Spleen (tissue), 11 donors: ENCODE results near the gene URAD. TPM values are rescaled to one million over a fixed set of nuclear protein-coding genes. Genes with fewer than 3 reads are reported as not detected.

Experiments
- DNase-seq: peaks from one replicate; pipeline ENCODE4 v3.0.0-alpha.2; 2020
- H3K27ac ChIP-seq, 8 donors: fragments of 200-600 bp; sonication (generic) in 7 of 8; 1 replicate in 4 of 8; 2 replicates in 4 of 8; pipeline versions ENCODE4 v1.5.0 to v1.8.0; 2016 to 2021; ENCODE audit warnings: inconsistent platforms in 4 of 8, mild to moderate bottlenecking in 4 of 8, moderate library complexity in 1 of 8
- H3K27me3 ChIP-seq, 7 donors: fragments of 200-600 bp; sonication (generic) in 6 of 7; replicated peaks in 1 of 7; 1 replicate in 4 of 7; 2 replicates in 3 of 7; pipeline versions ENCODE4 v1.5.0 to v1.8.0; 2016 to 2021; ENCODE audit warnings: inconsistent platforms in 3 of 7, mild to moderate bottlenecking in 1 of 7
- H3K36me3 ChIP-seq, 6 donors: fragments of 200-600 bp; sonication (generic) in 5 of 6; 1 replicate in 4 of 6; 2 replicates in 2 of 6; pipeline versions ENCODE4 v1.5.0 to v1.8.0; 2016 to 2021; ENCODE audit warnings: inconsistent platforms in 2 of 6
- H3K4me1 ChIP-seq, 6 donors: fragments of 200-600 bp; sonication (generic) in 5 of 6; 1 replicate in 3 of 6; 2 replicates in 3 of 6; pipeline versions ENCODE4 v1.5.0 to v1.8.0; 2016 to 2021; ENCODE audit warnings: inconsistent platforms in 3 of 6
- H3K4me3 ChIP-seq, 8 donors: fragments of 200-600 bp; sonication (generic) in 7 of 8; 1 replicate in 4 of 8; 2 replicates in 4 of 8; pipeline versions ENCODE4 v1.5.0 to v1.8.0; 2016 to 2021; ENCODE audit warnings: inconsistent platforms in 4 of 8, mild to moderate bottlenecking in 4 of 8, moderate library complexity in 2 of 8
- H3K9me3 ChIP-seq, 8 donors: fragments of 200-600 bp; sonication (generic) in 7 of 8; 1 replicate in 4 of 8; 2 replicates in 4 of 8; pipeline versions ENCODE4 v1.5.0 to v1.8.0; 2016 to 2021; ENCODE audit warnings: inconsistent platforms in 4 of 8
- POLR2A ChIP-seq, 3 donors: fragments of 450-650 bp; IDR thresholded peaks; one replicate each; pipeline ENCODE4 v1.5.1; 2017; ENCODE audit warnings: antibody characterized with exemption in 3 of 3, mild to moderate bottlenecking in 1 of 3
- POLR2AphosphoS5 ChIP-seq, 3 donors: sonication (generic); formaldehyde crosslinking; IDR thresholded peaks; one replicate each; pipeline ENCODE4 v1.5.1; 2017; ENCODE audit warnings: antibody characterized with exemption in 3 of 3
- WGBS, 5 donors: extraction: QIAGEN DNeasy Blood & Tissue Kit in 3 of 5; methylation state at CpG; one replicate each; pipeline versions ENCODE4 v1.1.5 to v1.1.7; 2013 to 2018; 5-methylcytosine and 5-hydroxymethylcytosine counted together
- intact Hi-C: fragments of 100-400 bp; cut with DNase I; formaldehyde crosslinking; loops from one replicate; pipeline ENCODE4 v1.15.0; 2023; ENCODE audit warnings: low total_unique reads
- polyA plus RNA-seq, 3 donors: library from polyadenylated mRNA; stranded (reverse); fragments of 200-250 nt; gene quantifications; one replicate each; pipeline ENCODE4 v1.2.1, GENCODE V29; 2013
- total RNA-seq, 7 donors: library from RNA; depleted of rRNA in 3 of 7; stranded (reverse); fragments of >200 nt in 3 of 7; fragmentation: NEBNext Ultra II Directional in 4 of 7; extraction: Animal tissue kit (Norgen Biotek cat#: 25700) in 4 of 7; gene quantifications; one replicate each; pipeline versions ENCODE4 v1.1.0 to v1.2.1, GENCODE V29; 2016 to 2021
- TF ChIP-seq, protein P1 (sequence below), 11 experiments: fragments of 200-600 bp in 7 of 11; fragments of 450-650 bp in 4 of 11; sonication (generic) in 4 of 11; IDR thresholded peaks in 8 of 11; conservative IDR thresholded peaks in 3 of 11; 1 replicate in 7 of 11; 2 replicates in 4 of 11; pipeline versions ENCODE4 v1.4.0 to v1.8.0; 2016 to 2021; ENCODE audit warnings: antibody characterized with exemption in 11 of 11, inconsistent platforms in 4 of 11, mild to moderate bottlenecking in 1 of 11
- donor health status: healthy with polysubstance abuse.
- donor health status: DM: no; HTN: no; CAD: no; lungs with moderate emphysema.
- donor health status: DM: no; HTN: no; CAD: no.
- donor health status: Bipolar disorder and iron deficiency.
- donor health status: healthy.
- donor health status: DM: no; HTN: no; CAD: no.
- donor health status: DM: yes; HTN: yes; CAD: no.

URAD gene
- total and polyA plus RNA-seq, 10 donors: 0.20 to 1.3 TPM; not detected in 8

DNA sequence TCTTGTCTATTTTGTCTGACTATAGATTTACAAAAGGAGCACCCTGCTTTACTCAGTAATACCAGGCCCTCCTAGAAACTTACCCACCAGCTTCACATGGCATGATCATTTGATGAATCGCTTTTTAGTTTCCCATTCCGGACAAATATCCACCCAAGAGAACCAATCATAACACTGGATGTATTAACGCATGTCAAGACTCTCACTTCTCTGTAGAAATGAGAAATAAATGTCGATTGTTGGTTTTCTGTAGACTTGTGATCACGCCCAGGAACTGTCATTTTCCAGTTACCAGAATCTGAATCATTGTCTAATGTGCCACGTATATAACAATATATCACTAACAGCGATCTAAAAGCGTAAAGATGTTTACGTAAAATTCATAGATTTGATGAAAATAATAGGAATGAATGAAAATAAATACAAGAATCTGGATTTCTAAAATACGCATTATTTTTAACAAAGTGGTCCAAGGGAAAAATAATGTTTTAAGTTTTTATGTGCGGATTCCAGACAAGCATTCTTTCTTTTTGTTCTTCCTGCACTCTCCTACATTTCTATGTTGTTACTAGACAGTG is 33.4 kb downstream of the URAD start:
- Histone ChIP-seq H3K27me3 (peaks cover 3 to 99% (median 77%) of the 10 kb centered on the region in 7 donors), H3K4me3 (peak overlapping the region in 1 of 8 donors; percentile 73), H3K4me1 (peaks cover 11 to 35% (median 25%) of the 10 kb centered on the region in 6 donors), H3K27ac (no peak overlapping the region), H3K9me3 (no peaks in the 10 kb centered on the region), H3K36me3 (no peaks in the 10 kb centered on the region)
- no peak for DNase-seq
- intact Hi-C loops: loop anchor here (5.0 to 10.0 kb wide), 2 partner anchors 88 to 120 kb away; no protein-coding TSS in a partner anchor
- TF ChIP-seq POLR2A (IDR thresholded peaks at IDR 0.05): no peak
- TF ChIP-seq, protein P1, sequence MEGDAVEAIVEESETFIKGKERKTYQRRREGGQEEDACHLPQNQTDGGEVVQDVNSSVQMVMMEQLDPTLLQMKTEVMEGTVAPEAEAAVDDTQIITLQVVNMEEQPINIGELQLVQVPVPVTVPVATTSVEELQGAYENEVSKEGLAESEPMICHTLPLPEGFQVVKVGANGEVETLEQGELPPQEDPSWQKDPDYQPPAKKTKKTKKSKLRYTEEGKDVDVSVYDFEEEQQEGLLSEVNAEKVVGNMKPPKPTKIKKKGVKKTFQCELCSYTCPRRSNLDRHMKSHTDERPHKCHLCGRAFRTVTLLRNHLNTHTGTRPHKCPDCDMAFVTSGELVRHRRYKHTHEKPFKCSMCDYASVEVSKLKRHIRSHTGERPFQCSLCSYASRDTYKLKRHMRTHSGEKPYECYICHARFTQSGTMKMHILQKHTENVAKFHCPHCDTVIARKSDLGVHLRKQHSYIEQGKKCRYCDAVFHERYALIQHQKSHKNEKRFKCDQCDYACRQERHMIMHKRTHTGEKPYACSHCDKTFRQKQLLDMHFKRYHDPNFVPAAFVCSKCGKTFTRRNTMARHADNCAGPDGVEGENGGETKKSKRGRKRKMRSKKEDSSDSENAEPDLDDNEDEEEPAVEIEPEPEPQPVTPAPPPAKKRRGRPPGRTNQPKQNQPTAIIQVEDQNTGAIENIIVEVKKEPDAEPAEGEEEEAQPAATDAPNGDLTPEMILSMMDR (IDR thresholded peaks at IDR 0.05 in 8 of 11, conservative IDR thresholded peaks at IDR 0.05 in 3 of 11): no peak
- no peak for TF ChIP-seq POLR2AphosphoS5 (IDR thresholded peaks at IDR 0.05)
- 43 to 56% (median 46%) methylated on average over 11 of the region's 11 CpGs for WGBS, 5 donors

DNA sequence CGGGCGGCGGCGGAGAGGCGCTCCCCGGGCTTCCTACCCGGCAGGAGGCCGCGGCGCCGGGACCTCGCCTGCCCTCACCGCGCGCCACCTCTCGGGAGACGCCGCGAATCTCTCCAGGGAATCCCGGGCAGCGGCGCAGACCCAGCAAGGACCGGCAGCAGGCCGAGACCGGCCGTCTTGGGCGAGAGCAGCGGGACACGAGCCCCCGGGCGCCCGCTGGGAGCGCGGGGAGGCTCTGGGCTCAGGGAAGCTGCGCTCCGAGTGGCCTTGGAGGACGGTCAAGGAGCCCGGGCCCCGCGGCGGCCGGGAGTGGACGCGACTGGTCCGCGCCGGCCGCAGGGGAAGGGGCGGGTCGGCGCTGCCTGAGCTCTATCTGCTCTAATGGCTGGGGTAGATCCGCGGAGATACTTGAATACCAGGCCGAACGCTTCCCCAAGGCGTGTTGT is 34.1 kb downstream of the URAD start:
- 3 to 9% (median 5%) methylated on average over 21 to 56 of the region's 56 CpGs for WGBS, 5 donors
- intact Hi-C loops: loop anchor here (10.0 kb wide), 1 partner anchor 120 kb away; no protein-coding TSS in a partner anchor

DNA sequence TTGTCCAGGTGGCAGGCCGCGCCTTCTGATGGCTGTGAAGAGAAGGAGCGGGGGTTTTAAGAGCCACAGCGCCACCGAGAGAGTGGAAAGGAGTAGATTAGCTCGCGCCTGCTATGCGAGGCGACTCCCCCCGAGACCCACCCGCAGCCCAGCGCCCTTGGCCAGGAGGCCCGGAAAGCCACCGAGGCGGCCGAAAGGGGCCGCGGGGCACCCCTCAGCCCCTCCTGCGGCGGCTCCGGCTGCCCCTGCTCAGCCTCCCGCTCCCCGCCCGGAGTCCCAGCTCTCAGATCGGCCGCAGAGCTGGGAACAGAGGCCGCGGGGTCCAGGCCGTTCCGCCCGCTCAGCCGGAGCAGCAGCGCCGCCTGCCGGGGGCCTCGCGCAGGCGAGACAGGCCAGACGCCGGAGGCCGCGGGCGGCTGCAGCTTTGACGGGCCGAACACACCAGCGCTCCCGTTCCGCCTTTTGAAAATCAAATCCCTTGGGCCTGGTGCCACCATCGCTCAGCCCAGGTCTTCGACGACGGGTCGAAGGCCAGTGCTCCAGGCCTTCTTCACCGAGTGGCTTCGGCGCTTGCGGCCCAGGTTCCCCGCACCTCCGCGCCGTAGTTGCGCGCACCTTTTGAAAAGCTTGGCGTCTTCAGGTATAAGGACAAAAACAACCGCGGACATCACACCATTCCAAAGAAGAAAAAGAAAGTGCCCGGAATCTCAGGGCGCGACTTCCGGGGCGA is 34.7 kb downstream of the URAD start:
- peaks cover 7 to 26% (median 22%) of the 10 kb centered on the region in 6 donors for H3K4me1 ChIP-seq
- peak; percentile 92 for DNase-seq
- H3K4me3 ChIP-seq: peak overlapping the region; percentile 24 to 73 (median 46)
- peaks cover 3 to 93% (median 65%) of the 10 kb centered on the region in 7 donors for H3K27me3 ChIP-seq
- 1 to 3% (median 2%) methylated on average over 29 to 71 of the region's 71 CpGs for WGBS, 5 donors
- intact Hi-C loops: loop anchor here (10.0 kb wide), 1 partner anchor 119 kb away; no protein-coding TSS in a partner anchor
- TF ChIP-seq, protein P1 (IDR thresholded peaks at IDR 0.05 in 8 of 11, conservative IDR thresholded peaks at IDR 0.05 in 3 of 11): peak; percentile 38 to 94 (median 82)
- TF ChIP-seq POLR2A (IDR thresholded peaks at IDR 0.05): no peak
- peak in 2 of 3 donors; percentile 3 to 36 for TF ChIP-seq POLR2AphosphoS5 (IDR thresholded peaks at IDR 0.05)
- H3K9me3 ChIP-seq: no peaks in the 10 kb centered on the region
- H3K36me3 ChIP-seq: no peaks in the 10 kb centered on the region
- H3K27ac ChIP-seq: peak overlapping the region in 7 of 8 donors; percentile 54 to 80 (median 70)

More for the DNA sequence above, 34.1 kb downstream of the URAD start:
- Histone ChIP-seq H3K4me1 (peaks cover 7 to 29% (median 22%) of the 10 kb centered on the region in 6 donors), H3K27ac (peak overlapping the region in 7 of 8 donors; percentile 54 to 80 (median 70)), H3K9me3 (no peaks in the 10 kb centered on the region), H3K36me3 (no peaks in the 10 kb centered on the region), H3K27me3 (peaks cover 3 to 99% (median 71%) of the 10 kb centered on the region in 7 donors), H3K4me3 (peak overlapping the region; percentile 24 to 73 (median 46))
- peak; percentile 75 for DNase-seq
- no peak for TF ChIP-seq POLR2A (IDR thresholded peaks at IDR 0.05)
- TF ChIP-seq, protein P1 (IDR thresholded peaks at IDR 0.05 in 8 of 11, conservative IDR thresholded peaks at IDR 0.05 in 3 of 11): no peak
- peak in 2 of 3 donors; percentile 9 to 14 for TF ChIP-seq POLR2AphosphoS5 (IDR thresholded peaks at IDR 0.05)
